ENCODE measurements around the gene DDX51.

The DDX51 gene

DNA sequence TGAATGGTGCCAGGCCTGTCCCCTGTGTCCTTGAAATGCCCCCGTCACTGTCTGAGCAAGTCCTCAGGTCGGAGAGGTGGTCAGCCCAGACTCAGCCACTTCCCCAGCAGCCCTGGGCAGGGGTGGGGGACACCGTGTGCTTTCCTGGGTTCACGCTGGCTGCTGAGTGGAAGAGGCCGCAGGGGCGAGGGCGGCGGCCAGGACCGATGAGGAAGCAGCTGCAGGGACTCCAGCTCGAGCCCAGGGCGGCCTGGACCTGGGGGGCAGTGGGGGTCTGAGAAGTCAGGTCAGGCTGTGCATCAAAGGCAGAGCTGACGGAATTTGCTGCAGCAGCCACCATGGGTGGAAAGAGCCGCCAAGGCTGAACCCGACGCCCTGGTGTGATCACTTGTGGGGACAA lies 28.5 kb upstream of the DDX51 start:
- DNase-seq = no peak
- no peaks in the 10 kb centered on the region for H3K9me3 ChIP-seq (ENCODE audit: severe bottlenecking)
- no peak overlapping the region for H3K4me3 ChIP-seq (ENCODE audit: low read depth, low read length)
- H3K27me3 ChIP-seq (ENCODE audit: insufficient read depth, low read depth, severe bottlenecking) = no peaks in the 10 kb centered on the region
- H3K27ac ChIP-seq = no peak overlapping the region
- no peaks in the 10 kb centered on the region for H3K36me3 ChIP-seq
- TF ChIP-seq, protein P1, sequence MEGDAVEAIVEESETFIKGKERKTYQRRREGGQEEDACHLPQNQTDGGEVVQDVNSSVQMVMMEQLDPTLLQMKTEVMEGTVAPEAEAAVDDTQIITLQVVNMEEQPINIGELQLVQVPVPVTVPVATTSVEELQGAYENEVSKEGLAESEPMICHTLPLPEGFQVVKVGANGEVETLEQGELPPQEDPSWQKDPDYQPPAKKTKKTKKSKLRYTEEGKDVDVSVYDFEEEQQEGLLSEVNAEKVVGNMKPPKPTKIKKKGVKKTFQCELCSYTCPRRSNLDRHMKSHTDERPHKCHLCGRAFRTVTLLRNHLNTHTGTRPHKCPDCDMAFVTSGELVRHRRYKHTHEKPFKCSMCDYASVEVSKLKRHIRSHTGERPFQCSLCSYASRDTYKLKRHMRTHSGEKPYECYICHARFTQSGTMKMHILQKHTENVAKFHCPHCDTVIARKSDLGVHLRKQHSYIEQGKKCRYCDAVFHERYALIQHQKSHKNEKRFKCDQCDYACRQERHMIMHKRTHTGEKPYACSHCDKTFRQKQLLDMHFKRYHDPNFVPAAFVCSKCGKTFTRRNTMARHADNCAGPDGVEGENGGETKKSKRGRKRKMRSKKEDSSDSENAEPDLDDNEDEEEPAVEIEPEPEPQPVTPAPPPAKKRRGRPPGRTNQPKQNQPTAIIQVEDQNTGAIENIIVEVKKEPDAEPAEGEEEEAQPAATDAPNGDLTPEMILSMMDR (IDR thresholded peaks at IDR 0.05; ENCODE audit: low read depth, low read length) = no peak

DNA sequence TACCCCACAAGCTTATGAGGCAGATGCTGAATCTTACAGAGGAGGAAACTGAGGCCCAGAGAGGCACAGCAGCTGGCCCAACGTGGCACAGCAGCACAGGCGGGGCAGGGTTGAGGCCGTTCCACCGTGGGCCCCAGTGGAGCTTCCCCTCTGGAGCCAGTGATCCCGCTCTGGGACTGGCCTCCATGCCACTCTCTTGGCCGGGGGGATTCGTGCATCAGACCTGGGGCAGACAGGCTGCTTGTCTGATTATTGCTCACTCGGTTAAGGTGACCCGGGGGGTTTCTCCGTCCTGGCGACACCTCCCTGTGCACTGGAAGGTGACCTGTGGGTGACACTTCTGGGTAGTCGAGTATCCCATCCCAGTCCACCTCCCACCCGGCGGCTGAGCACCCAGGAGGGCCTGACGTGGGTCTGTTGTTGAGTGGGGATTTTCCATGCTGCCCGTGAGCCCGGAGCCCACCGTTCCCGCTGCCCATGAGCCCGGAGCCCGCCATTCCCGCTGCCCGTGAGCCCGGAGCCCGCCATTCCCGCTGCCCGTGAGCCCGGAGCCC lies 27.9 kb upstream of the DDX51 start:
- DNase-seq = no peak
- no peak overlapping the region for H3K27ac ChIP-seq
- no peaks in the 10 kb centered on the region for H3K36me3 ChIP-seq
- no peak overlapping the region for H3K4me3 ChIP-seq (ENCODE audit: low read depth, low read length)
- no peaks in the 10 kb centered on the region for H3K9me3 ChIP-seq (ENCODE audit: severe bottlenecking)
- TF ChIP-seq, protein P1 (IDR thresholded peaks at IDR 0.05; ENCODE audit: low read depth, low read length) = no peak
- no peaks in the 10 kb centered on the region for H3K27me3 ChIP-seq (ENCODE audit: insufficient read depth, low read depth, severe bottlenecking)

DNA sequence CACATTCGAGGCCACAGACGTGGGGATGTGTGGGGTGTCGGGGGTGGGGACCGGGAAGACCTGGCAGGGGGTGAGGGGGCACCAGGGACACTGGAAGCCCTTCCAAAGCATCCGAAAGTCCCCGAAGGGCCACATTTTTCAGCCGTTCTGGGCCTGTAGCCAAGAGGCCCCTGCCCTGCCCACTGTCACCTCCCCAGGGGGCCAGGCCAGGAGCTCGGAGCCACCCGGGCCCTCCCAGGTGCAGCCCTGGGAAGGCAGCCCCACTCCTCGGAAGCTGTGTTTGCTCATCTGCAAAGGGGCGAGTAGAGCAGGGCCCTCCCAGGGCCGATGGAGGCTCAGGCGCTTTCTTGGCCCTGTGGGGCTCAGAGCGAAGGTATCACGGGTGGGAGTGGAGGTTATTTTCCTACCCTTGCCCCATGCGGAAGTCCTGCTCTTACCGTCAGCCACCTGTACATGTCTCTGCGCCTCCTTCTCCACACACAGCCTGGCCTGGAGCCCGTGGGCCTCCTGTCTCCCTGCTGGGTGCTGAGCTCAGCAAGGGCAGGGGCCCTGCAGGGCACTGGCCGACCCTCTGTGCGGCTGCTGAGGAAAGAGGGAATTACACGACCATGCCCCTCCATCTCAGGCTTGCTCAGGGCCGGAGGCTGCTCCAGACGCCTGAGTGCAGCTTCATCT lies 27.3 kb upstream of the DDX51 start:
- no peaks in the 10 kb centered on the region for H3K27me3 ChIP-seq (ENCODE audit: insufficient read depth, low read depth, severe bottlenecking)
- no peak for DNase-seq
- H3K4me3 ChIP-seq (ENCODE audit: low read depth, low read length) = no peak overlapping the region
- H3K36me3 ChIP-seq = no peaks in the 10 kb centered on the region
- H3K9me3 ChIP-seq (ENCODE audit: severe bottlenecking) = no peaks in the 10 kb centered on the region
- H3K27ac ChIP-seq = no peak overlapping the region
- TF ChIP-seq, protein P1 (IDR thresholded peaks at IDR 0.05; ENCODE audit: low read depth, low read length) = no peak

DNA sequence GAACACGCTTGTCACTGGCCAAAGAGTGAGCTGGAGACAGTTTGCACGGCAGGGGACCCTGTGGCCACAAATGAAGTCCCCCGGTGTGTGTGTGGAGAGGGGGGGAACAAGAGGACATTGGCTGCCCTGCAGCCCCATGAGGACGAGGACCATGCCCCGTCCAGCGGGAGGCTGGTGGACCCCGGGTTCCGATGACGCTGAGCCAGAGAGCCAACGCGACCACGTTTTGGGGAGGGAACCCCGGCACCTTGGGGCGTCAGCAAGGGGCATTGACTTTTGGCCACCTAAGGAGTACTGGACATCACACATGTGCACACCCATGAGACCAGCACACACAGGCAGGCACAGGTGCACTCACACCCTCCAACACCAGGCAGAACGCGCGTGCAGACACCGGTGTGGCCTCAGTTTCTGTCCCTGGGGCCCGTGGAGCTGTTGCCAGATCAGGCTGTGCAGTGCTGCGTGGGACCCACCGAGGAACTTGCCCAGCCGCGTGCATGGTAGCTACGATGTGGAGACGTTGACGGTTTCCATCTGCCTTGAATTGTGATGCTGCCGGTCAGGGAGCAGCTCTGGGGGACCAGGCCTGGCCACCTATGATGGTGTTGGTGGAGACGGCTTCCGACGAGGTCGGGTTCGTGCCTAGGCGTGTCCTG lies 26.6 kb upstream of the DDX51 start:
- no peak for DNase-seq
- TF ChIP-seq, protein P1 (IDR thresholded peaks at IDR 0.05; ENCODE audit: low read depth, low read length) = no peak
- Histone ChIP-seq H3K36me3 (no peaks in the 10 kb centered on the region), H3K27ac (no peak overlapping the region), H3K4me3 (ENCODE audit: low read depth, low read length) (no peak overlapping the region), H3K27me3 (ENCODE audit: insufficient read depth, low read depth, severe bottlenecking) (no peaks in the 10 kb centered on the region), H3K9me3 (ENCODE audit: severe bottlenecking) (no peaks in the 10 kb centered on the region)

DNA sequence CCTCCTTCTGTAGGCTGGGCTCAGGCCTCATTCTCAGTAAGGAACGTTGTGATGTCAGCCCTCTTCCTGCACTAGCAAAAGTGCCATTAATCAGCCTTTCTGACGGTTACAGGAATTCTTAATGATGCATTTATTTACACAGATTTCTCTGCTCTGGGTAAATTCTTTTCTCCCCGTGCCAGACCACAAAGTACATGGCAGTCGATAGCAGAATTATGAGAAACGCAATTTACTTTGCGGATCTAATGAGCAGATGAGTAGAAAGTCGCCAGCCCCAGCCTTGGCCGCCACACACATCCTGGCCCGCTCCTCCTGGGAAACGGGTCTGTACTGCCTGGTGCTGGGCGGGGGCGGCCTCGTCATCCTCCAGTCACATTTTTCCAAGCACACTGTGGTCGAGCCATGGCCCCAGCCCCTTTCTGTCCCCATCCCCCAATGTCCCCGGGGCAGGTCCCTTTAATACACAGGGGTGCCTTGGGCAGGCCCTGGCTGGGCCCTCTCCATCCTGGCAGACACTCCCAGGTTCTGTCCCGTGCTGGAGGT lies 26.0 kb upstream of the DDX51 start:
- Histone ChIP-seq H3K27ac (no peak overlapping the region), H3K27me3 (ENCODE audit: insufficient read depth, low read depth, severe bottlenecking) (no peaks in the 10 kb centered on the region), H3K4me3 (ENCODE audit: low read depth, low read length) (no peak overlapping the region), H3K9me3 (ENCODE audit: severe bottlenecking) (no peaks in the 10 kb centered on the region), H3K36me3 (no peaks in the 10 kb centered on the region)
- no peak for DNase-seq
- TF ChIP-seq, protein P1 (IDR thresholded peaks at IDR 0.05; ENCODE audit: low read depth, low read length) = no peak
